Kidney tubule cell (primary cell): ENCODE measurements around the gene SUSD1.
A peak's percentile ranks its signal among the peaks of the same experiment; 100 is the strongest.

Source experiments
- DNase-seq: peaks from one replicate; pipeline ENCODE4 v3.0.0-alpha.2; 2018; ENCODE audit warnings: low spot score

SUSD1 gene

GRCh38 chr9:112065806-112066606, 109.1 kb downstream of the SUSD1 start:
- DNase-seq: peak; percentile 97

DNA sequence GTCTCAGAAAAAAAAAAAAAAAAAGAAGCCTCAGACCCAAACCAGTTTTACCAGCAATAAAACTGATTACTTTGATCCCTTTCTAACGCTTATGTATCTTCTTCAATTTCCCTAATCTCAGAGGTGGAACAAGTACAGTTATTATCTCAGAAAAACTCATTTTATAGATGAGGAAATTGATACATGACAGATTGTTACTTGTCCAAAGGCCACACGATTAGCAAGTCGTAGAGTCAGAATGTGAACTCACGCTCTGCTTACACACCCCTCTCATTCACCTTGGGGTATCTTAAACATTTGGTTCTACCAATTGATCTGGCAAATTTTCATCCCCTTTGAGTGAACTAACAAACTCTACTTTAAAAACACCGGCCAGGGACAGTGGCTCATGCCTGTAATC, 110.2 kb downstream of the SUSD1 start:
- DNase-seq: no peak

DNA sequence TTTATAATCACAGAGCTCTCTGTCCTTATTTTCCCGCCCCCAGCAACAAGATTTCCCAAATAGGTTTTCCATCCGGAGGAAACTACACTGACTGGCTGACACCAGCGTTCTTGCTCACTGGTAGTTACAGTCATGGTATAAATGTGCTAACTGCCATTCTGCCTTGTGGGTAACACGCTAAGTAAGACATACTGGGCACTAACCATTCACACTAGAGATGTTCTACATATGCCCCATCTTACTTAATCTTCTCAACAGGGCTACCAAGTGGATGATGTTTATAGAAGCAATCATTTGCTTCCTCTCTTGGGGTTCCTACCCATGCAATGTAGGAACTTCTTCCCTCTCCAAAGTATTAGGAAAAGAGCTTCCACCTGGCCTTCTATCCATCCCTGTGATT, 111.5 kb downstream of the SUSD1 start:
- DNase-seq: no peak

- no peak for DNase-seq
Observed at GRCh38 chr9:112063151-112063550, 111.9 kb downstream of the SUSD1 start.

GRCh38 chr9:112061152-112061740, 113.9 kb downstream of the SUSD1 start:
- DNase-seq: peak; percentile 98

- DNase-seq: peak; percentile 63
Observed at GRCh38 chr9:112059966-112060320, 115.2 kb downstream of the SUSD1 start.

DNA sequence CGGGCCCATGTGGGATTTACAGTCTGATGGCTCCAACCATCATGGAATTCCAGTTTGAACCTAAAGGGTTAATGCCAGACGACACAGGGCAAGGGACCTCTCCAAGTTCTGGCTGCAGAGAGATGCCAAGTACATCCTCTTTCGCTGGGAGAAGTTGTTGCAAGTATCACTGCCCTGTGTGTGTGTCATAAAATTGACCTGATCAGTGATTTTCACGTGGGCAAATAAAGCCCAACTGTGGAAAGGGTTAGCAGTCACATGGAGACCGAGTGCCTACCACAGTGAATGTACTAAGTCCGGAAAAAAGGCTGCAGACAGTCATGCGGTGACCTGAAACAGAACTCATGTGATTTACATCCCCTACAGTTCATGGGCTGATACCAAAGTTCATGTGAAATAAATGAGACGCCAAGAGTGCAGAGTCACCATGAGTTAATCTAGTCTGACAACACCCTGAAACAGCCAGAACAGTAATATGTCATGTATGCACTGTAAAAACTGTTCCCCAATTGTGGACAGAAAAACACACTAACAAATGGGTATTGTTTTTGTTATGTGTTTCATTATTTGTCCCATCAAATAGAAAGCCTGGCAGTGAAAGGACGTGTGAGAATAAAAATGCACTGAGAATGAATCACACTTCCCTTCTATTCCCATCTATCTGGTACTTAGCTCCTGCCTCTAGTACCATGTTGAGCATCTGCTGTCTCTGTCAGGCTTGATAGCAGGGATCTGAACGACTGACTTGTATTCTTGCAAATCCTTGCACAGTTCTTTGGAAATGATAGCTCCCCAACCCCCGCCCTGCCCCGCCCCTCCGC, 115.7 kb downstream of the SUSD1 start:
- DNase-seq: peak; percentile 98

GRCh38 chr9:112056996-112057395, 118.1 kb downstream of the SUSD1 start:
- no peak for DNase-seq

- no peak for DNase-seq
Observed at GRCh38 chr9:112054916-112055315, 120.2 kb downstream of the SUSD1 start.

DNA sequence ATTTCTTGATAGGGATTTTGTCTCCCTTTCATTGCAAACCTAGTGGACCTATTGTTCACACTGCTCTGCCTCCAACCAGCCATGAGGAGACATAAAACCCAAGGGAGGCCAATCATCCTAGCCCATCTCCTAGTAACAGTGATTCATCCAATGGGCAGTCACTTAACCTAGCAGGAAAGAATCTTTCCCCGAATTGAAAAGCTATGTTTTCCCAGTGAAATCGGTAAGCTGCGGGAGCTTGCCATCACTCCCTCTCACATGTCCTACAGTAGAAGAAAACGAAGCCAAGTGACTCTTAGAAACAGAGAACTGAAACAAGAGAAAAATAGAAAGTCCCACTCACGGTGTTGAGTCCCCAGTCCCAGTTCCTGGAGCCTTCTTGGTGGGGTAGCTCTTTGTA, 123.3 kb downstream of the SUSD1 start:
- DNase-seq: peak; percentile 68

DNA sequence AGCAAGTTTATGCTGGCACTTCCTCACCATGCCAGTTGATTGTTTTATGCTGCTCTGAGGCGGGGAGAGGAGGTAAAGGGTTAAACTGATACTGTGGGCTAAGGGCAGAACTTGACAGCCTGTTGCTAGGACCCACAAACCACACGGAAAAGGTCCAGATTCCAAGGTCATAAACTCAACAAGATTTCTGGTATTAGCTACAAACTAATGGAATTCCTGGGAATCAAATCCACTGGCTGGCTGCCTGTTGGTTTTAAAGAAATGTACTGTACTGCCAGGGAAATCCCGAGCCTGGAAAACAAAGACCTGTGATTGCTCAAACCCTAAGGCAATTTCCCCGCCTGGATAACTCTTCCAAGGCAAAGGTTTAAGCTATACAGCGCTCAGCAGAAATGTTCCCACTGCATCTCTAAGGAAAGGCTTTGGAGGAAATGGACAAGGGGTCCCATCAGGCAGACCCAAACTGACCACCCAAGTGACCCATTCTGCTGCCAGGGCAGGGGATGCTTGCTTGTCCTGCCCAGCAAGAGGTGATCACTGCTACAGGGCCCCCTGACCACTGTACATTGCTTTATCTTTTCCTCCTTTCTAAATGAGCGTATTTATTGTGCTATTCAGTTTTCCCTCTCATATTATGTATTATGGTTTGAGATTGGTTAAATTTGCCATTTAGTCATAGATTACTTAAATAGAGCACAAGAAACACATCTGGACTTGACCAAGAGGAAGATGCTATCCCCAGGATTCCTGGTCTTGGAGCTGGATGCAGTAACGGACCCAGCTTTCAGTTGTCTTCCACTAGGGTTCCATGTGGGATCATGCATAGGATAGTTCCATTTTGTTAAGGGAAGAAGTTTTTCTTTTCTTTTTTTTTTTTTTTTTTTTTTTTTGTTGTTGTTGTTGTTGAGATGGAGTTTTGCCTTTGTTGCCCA, 124.3 kb downstream of the SUSD1 start:
- peak; percentile 99 for DNase-seq

GRCh38 chr9:112049811-112050516, 125.1 kb downstream of the SUSD1 start:
- no peak for DNase-seq

DNA sequence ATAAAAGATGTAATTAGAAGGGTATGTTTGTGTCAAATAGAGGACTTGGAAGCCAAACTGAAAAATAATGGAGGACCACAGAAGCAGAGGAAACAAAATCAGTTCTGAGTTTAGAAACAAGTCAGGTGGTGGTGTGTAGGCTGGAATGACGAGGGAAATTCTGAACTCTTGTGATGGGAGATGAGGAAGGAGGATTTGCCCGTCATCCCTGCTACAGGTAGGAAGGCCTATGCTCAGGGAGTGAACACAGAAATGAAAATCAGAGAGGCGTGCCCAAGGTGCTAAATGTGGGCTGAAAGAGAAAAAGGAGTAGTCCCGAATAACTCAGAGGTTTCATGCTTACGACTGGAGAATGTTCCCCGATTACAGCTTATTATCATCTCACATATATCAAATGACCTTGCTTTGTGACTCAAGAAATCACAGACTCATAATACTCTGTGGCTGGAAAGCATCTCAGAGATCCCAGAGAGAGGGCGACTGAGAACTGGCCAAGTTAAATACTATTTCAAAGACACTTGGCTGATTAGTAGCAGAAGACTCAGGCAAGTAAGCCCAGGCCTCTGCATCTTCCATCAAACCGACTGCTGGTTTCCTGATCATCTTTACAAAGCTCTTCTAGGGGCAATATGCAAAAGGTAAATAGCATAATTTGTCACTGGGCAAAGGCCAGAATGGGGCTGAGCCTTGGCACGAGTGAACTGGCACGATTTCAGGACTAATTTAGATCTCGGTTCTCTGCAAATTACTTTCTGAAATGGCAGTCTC, 126.0 kb downstream of the SUSD1 start:
- peak; percentile 44 for DNase-seq

DNA sequence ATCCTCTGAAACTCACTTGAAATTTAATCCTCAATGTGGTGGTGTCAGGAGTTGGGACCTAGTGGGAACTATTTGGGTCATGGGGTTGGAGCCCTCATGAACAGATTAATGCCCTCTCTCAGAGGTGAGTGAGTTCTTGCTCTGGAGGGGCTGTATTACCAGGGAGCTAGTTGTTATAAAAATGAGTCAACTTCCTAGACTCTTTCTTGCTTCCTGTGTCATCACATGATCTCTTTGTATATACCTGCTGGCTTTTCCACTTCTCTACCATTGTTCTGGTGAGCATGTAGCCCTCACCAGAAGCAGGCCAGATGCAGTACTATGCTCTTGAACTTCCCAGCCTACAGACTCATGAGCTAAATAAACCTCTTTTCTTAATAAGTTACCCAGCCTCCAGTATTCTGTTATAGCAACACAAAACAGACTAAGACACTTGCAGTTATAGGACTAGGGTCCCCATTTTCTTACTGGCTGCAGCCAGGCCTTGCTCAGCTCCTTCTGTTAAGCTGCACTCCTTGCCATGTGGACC, 127.5 kb downstream of the SUSD1 start:
- peak; percentile 63 for DNase-seq

- peak; percentile 89 for DNase-seq
Observed at GRCh38 chr9:112046181-112046580, 128.9 kb downstream of the SUSD1 start.

- no peak for DNase-seq
Observed at GRCh38 chr9:112044881-112045280, 130.2 kb downstream of the SUSD1 start.

DNA sequence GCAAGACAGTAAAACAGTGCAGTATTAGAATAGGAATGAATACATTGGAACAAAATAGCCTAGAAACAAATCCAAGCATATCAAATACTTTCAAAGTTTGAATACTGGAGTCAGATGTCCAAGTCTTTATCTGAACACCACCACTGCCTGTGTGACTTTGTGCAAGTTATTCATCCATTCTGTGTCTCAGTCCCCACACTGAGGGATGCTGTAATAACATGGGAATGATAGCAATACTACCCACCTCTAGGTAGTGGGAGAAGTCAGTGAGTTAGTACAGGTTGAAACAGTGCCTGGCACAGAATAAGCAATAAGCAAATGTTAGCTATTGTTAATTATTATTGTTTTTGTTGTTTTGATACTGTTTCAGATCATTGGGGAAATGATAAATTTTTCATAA, 130.9 kb downstream of the SUSD1 start:
- DNase-seq: peak; percentile 64

DNA sequence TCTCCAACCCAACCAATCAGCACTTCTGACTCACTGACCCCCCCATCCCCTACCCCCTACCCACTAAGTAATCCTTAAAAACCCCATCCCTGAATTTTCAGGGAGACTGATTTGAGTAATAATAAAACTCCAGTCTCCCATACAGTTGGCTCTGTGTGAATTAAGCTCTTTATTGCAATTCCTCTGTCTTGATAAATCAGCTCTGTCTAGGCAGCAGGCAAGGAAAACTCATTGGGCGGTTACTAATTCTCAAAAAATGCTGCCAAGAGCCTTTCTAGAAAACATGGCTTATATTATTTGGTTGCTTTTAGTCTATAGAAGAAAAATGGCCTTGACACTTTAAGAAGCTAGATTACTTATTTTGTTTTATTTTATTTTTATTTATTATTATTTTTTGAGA, 131.7 kb downstream of the SUSD1 start:
- peak; percentile 48 for DNase-seq

GRCh38 chr9:112042769-112043168, 132.3 kb downstream of the SUSD1 start:
- peak; percentile 14 for DNase-seq

DNA sequence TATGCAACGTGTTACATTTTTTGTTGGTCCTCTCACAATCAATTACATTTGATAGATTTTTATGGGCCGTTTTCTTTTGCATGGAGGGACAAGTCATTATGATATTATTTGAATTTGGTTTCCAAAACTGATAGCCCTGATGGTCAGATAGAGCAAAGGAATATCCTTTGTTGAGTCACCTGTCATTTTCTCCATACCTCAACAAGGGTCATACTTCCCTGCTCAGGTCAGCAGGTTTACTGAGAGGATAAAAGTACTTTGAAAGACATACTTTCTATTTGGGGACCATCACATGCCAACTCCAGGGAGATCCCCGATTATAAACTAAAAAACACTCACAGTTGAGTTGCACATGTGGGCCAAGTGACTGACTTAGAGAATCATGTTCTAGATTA, 132.9 kb downstream of the SUSD1 start:
- peak; percentile 91 for DNase-seq
